Measurements from ENCODE around the gene GPR137.

DNA sequence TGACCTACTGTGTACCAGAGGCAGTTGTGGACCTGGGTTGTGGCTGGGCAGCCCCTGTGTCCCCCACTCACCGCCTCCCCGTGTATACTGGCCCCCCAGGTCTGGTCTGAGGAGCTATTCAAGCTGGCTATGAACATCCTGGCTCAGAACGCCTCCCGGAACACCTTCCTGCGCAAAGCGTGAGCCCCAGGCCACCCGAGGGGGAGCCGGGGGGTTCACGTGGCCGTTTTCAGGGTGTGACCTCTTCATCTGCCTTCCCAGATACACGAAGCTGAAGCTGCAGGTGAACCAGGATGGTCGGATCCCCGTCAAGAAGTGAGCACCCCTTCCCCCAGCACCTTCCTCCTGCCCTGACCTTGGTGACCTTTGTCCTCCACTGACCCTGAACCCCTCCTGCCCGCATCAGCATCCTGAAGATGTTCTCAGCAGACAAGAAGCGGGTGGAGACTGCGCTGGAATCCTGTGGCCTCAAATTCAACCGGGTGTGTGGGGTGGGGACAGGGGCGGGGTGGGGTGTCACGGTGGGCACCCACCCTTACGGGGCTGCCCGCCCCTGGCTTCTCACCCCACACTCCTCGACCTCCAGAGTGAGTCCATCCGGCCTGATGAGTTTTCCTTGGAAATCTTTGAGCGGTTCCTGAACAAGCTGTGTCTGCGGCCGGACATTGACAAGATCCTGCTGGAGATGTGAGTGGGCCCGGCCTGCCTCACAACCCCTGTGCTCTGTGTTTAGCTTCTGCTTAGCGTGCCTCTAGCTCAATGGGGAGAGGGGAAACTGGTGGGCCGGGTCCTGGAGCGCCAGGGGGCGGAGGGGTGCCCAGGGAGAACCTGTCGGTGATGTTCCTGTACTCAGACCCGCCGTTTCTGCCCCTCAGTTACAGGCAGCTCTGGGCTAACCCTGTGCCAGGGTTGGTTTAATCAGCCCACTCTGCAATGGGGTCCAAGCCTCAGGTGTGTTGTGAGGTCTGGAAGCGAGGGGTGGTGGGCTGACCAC lies 30.2 kb upstream of the GPR137 start:
- no peak for TF ChIP-seq MAZ (IDR thresholded peaks at IDR 0.05; ENCODE audit: borderline replicate concordance, low read depth, low read length)
- TF ChIP-seq, protein P1, sequence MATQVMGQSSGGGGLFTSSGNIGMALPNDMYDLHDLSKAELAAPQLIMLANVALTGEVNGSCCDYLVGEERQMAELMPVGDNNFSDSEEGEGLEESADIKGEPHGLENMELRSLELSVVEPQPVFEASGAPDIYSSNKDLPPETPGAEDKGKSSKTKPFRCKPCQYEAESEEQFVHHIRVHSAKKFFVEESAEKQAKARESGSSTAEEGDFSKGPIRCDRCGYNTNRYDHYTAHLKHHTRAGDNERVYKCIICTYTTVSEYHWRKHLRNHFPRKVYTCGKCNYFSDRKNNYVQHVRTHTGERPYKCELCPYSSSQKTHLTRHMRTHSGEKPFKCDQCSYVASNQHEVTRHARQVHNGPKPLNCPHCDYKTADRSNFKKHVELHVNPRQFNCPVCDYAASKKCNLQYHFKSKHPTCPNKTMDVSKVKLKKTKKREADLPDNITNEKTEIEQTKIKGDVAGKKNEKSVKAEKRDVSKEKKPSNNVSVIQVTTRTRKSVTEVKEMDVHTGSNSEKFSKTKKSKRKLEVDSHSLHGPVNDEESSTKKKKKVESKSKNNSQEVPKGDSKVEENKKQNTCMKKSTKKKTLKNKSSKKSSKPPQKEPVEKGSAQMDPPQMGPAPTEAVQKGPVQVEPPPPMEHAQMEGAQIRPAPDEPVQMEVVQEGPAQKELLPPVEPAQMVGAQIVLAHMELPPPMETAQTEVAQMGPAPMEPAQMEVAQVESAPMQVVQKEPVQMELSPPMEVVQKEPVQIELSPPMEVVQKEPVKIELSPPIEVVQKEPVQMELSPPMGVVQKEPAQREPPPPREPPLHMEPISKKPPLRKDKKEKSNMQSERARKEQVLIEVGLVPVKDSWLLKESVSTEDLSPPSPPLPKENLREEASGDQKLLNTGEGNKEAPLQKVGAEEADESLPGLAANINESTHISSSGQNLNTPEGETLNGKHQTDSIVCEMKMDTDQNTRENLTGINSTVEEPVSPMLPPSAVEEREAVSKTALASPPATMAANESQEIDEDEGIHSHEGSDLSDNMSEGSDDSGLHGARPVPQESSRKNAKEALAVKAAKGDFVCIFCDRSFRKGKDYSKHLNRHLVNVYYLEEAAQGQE (IDR thresholded peaks at IDR 0.05): no peak
- no peak for TF ChIP-seq POLR2A (IDR thresholded peaks at IDR 0.05; ENCODE audit: low read length)
- no peak for TF ChIP-seq POLR2AphosphoS2 (conservative IDR thresholded peaks at IDR 0.05; ENCODE audit: low read length)
- no peak for TF ChIP-seq MYC (IDR thresholded peaks at IDR 0.05; ENCODE audit: borderline replicate concordance, low read length)
- TF ChIP-seq, protein P2, sequence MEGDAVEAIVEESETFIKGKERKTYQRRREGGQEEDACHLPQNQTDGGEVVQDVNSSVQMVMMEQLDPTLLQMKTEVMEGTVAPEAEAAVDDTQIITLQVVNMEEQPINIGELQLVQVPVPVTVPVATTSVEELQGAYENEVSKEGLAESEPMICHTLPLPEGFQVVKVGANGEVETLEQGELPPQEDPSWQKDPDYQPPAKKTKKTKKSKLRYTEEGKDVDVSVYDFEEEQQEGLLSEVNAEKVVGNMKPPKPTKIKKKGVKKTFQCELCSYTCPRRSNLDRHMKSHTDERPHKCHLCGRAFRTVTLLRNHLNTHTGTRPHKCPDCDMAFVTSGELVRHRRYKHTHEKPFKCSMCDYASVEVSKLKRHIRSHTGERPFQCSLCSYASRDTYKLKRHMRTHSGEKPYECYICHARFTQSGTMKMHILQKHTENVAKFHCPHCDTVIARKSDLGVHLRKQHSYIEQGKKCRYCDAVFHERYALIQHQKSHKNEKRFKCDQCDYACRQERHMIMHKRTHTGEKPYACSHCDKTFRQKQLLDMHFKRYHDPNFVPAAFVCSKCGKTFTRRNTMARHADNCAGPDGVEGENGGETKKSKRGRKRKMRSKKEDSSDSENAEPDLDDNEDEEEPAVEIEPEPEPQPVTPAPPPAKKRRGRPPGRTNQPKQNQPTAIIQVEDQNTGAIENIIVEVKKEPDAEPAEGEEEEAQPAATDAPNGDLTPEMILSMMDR (IDR thresholded peaks at IDR 0.05): no peak
- TF ChIP-seq SMC3 (IDR thresholded peaks at IDR 0.05): no peak

Measured in A549 (cell line).